ENCODE measurements around the gene EREG.
"Not testable (repeated sequence)": the region's sequence is repeated elsewhere in the genome, so short reads cannot be mapped to it uniquely, and the experiment has no call there.

DNA sequence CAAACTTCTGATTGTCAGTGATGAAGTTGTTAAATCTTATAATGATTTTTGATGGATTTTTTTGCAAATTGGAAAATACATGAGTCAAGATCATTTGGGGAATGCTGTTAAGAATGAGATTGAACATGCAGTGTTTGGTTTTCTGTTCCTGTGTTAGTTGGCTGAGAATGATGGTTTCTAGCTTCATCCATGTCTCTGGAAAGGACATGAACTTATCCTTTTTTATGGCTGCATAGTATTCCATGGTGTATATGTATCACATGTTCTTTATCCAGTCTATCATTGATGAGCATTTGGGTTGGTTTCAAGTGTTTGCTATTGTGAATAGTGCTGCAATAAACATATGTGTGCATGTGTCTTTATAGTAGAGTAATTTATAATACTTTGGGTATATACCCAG, 24.5 kb upstream of the EREG start:
- TF ChIP-seq POLR2A, POLR2AphosphoS5 (IDR thresholded peaks at IDR 0.05): not testable (repeated sequence)
- TF ChIP-seq, protein P1, sequence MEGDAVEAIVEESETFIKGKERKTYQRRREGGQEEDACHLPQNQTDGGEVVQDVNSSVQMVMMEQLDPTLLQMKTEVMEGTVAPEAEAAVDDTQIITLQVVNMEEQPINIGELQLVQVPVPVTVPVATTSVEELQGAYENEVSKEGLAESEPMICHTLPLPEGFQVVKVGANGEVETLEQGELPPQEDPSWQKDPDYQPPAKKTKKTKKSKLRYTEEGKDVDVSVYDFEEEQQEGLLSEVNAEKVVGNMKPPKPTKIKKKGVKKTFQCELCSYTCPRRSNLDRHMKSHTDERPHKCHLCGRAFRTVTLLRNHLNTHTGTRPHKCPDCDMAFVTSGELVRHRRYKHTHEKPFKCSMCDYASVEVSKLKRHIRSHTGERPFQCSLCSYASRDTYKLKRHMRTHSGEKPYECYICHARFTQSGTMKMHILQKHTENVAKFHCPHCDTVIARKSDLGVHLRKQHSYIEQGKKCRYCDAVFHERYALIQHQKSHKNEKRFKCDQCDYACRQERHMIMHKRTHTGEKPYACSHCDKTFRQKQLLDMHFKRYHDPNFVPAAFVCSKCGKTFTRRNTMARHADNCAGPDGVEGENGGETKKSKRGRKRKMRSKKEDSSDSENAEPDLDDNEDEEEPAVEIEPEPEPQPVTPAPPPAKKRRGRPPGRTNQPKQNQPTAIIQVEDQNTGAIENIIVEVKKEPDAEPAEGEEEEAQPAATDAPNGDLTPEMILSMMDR (IDR thresholded peaks at IDR 0.05), result not testable (repeated sequence)
